ENCODE data around the gene IRF2.

GRCh38 chr4:184485279-184485678 is 10.9 kb upstream of the IRF2 start:
- no peak for TF ChIP-seq CTCF (IDR thresholded peaks at IDR 0.05; ENCODE audit: low read length)
- TF ChIP-seq EZH2 (optimal IDR thresholded peaks at IDR 0.05; ENCODE audit: low read depth, low read length) = no peak
